ENCODE results near the gene HAPSTR1. TPM values are rescaled to one million over a fixed set of nuclear protein-coding genes. Genes with fewer than 3 reads are reported as not detected.

The HAPSTR1 gene
- total and polyA plus RNA-seq, 2 of the 13 experiments (the other 11 are each of a cell fraction or from before 2014, with no cell fraction given) = 25.2 to 83.2 TPM

- no peak overlapping the region for H3K4me2 ChIP-seq (ENCODE audit: low read depth, low read length)
- H3K9ac ChIP-seq (ENCODE audit: insufficient read depth, low read depth, low read length) = no peak overlapping the region
- no peak overlapping the region for H3K4me3 ChIP-seq (replicated peaks in 1 of 3; ENCODE audit: insufficient read depth in 1 of 3, low read depth in 2 of 3, low read length in 3 of 3)
- H3K9me3 ChIP-seq (ENCODE audit: low read length) = no peaks in the 10 kb centered on the region
- BruUV-seq (replicated peaks) = no TSS peak
- H3K27ac ChIP-seq (ENCODE audit: extremely low read length, insufficient read depth, low read length) = no peak overlapping the region
- DNase-seq (ENCODE audit: low spot score) (no peak), FAIRE-seq (no peak), ATAC-seq (no peak)
- H2AFZ ChIP-seq (ENCODE audit: low read length) = no peak overlapping the region
- H3K79me2 ChIP-seq (ENCODE audit: insufficient read depth, low read length) = no peaks in the 10 kb centered on the region
- in situ Hi-C loops (cut with HindIII; ENCODE audit: extremely low pct_ligation_motif_present, low pct_unique_long_range_greater_than_20kb) (no loop called here), intact Hi-C loops (cut with micrococcal nuclease; ENCODE audit: unreplicated experiment) (no loop called here)
- H3K27me3 ChIP-seq (ENCODE audit: control insufficient read depth in 1 of 2, insufficient read depth in 2 of 2, low read length in 2 of 2) = peaks cover 0 to 13% of the 10 kb centered on the region in 2 experiments; a peak in 4 of 5 replicates
- no peaks in the 10 kb centered on the region for H4K20me1 ChIP-seq (ENCODE audit: insufficient read depth, low read length)
- peaks cover 26% of the 10 kb centered on the region for H3K4me1 ChIP-seq (ENCODE audit: insufficient read depth, low read length)
- TF ChIP-seq ZFP90 (CRISPR knock-in tag; IDR thresholded peaks at IDR 0.05; ENCODE audit: borderline replicate concordance) = peak; percentile 92; the same call in 1 of the 2 replicates
- no peak for TF ChIP-seq MEF2D (CRISPR knock-in tag; IDR thresholded peaks at IDR 0.05)
- TF ChIP-seq ZNF33A (CRISPR knock-in tag; IDR thresholded peaks at IDR 0.05; ENCODE audit: borderline replicate concordance) = 0 out of 2 replicates have a peak, but pooled peaks have one; percentile 39
- TF ChIP-seq, protein P1, sequence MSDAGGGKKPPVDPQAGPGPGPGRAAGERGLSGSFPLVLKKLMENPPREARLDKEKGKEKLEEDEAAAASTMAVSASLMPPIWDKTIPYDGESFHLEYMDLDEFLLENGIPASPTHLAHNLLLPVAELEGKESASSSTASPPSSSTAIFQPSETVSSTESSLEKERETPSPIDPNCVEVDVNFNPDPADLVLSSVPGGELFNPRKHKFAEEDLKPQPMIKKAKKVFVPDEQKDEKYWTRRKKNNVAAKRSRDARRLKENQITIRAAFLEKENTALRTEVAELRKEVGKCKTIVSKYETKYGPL (CRISPR knock-in tag; IDR thresholded peaks at IDR 0.05) = no peak
- POLR2A ChIA-PET = interaction anchor here (1.0 kb wide), 1 partner anchor 36 kb away, joined by 3 read pairs; the partner anchor contains the start of gene HAPSTR1
- 68% methylated on average over 2 of the region's 2 CpGs for WGBS (ENCODE audit: low lambda C conversion rate)
- no peaks in the 10 kb centered on the region for H3K36me3 ChIP-seq (replicated peaks in 1 of 2; ENCODE audit: control insufficient read depth in 1 of 2, insufficient read depth in 2 of 2, low read length in 2 of 2)
- CTCF ChIA-PET (ENCODE audit: low intra/inter-chr PET ratio, low total read pairs) = no interaction called here
These were observed 36.3 kb upstream of the HAPSTR1 start for GRCh38 chr16:9055115-9055514.

DNA sequence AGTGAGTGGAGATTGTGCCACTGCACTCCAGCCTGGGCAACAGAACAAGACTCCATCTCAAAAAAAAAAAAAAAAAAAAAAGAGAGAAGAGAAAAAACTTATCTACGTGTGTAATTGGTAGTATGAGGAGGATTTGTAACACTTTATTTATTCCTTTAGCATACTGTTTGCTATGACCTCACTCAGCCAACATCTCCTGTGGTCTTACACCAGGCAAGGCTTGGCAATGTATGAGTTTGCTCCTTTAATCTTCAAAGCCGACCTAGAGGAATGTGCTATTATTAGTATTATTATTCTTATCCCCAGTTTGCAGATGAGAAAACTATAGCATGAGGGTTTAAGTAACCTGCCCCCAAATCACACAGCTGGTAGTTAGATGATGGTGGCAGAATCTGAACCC, 35.8 kb upstream of the HAPSTR1 start:
- intact Hi-C loops (cut with micrococcal nuclease; ENCODE audit: unreplicated experiment) (no loop called here), in situ Hi-C loops (cut with HindIII; ENCODE audit: extremely low pct_ligation_motif_present, low pct_unique_long_range_greater_than_20kb) (no loop called here)
- BruUV-seq (replicated peaks) = no TSS peak
- POLR2A ChIA-PET = interaction anchor here (1.0 kb wide), 1 partner anchor 36 kb away, joined by 3 read pairs; the partner anchor contains the start of gene HAPSTR1
- Histone ChIP-seq H2AFZ (ENCODE audit: low read length) (no peak overlapping the region), H3K79me2 (ENCODE audit: insufficient read depth, low read length) (no peaks in the 10 kb centered on the region), H3K9me3 (ENCODE audit: low read length) (no peaks in the 10 kb centered on the region), H3K4me3 (replicated peaks in 1 of 3; ENCODE audit: insufficient read depth in 1 of 3, low read depth in 2 of 3, low read length in 3 of 3) (no peak overlapping the region), H3K9ac (ENCODE audit: insufficient read depth, low read depth, low read length) (no peak overlapping the region), H3K4me2 (ENCODE audit: low read depth, low read length) (no peak overlapping the region; the same call in 1 of the 2 replicates), H4K20me1 (ENCODE audit: insufficient read depth, low read length) (no peaks in the 10 kb centered on the region), H3K36me3 (replicated peaks in 1 of 2; ENCODE audit: control insufficient read depth in 1 of 2, insufficient read depth in 2 of 2, low read length in 2 of 2) (no peaks in the 10 kb centered on the region), H3K4me1 (ENCODE audit: insufficient read depth, low read length) (peaks cover 21% of the 10 kb centered on the region), H3K27me3 (ENCODE audit: control insufficient read depth in 1 of 2, insufficient read depth in 2 of 2, low read length in 2 of 2) (peaks cover 0 to 13% of the 10 kb centered on the region in 2 experiments; a peak in 4 of 5 replicates), H3K27ac (ENCODE audit: extremely low read length, insufficient read depth, low read length) (no peak overlapping the region)
- FAIRE-seq = no peak
- ATAC-seq = no peak
- 2% methylated on average over 2 of the region's 2 CpGs for WGBS (ENCODE audit: low lambda C conversion rate)
- TF ChIP-seq ZFAT (CRISPR knock-in tag; conservative IDR thresholded peaks at IDR 0.05) = no peak
- no peak for TF ChIP-seq DZIP1 (CRISPR knock-in tag; IDR thresholded peaks at IDR 0.05)
- TF ChIP-seq ZZZ3 (CRISPR knock-in tag; IDR thresholded peaks at IDR 0.05; ENCODE audit: borderline replicate concordance) = no peak
- TF ChIP-seq TIGD3 (CRISPR knock-in tag; IDR thresholded peaks at IDR 0.05; ENCODE audit: borderline replicate concordance) = no peak
- TF ChIP-seq BHLHE40 (IDR thresholded peaks at IDR 0.05; ENCODE audit: low read length) = no peak
- TF ChIP-seq MXD4 (CRISPR knock-in tag; IDR thresholded peaks at IDR 0.05) = no peak
- no peak for TF ChIP-seq ZNF605 (CRISPR knock-in tag; IDR thresholded peaks at IDR 0.05)
- TF ChIP-seq NCOA2 (CRISPR knock-in tag; IDR thresholded peaks at IDR 0.05) = no peak
- no peak for TF ChIP-seq MATR3 (CRISPR knock-in tag; IDR thresholded peaks at IDR 0.05)
- DNase-seq (ENCODE audit: low spot score) = peak; percentile 39
- CTCF ChIA-PET (ENCODE audit: low intra/inter-chr PET ratio, low total read pairs) = no interaction called here
